ENCODE measurements around the gene TALDO1. TPM values are rescaled to one million over a fixed set of nuclear protein-coding genes. Genes with fewer than 3 reads are reported as not detected.

Gene TALDO1
- total and polyA plus RNA-seq, 7 experiments from 2014 or later: 61.4 to 272 (median 179) TPM

DNA sequence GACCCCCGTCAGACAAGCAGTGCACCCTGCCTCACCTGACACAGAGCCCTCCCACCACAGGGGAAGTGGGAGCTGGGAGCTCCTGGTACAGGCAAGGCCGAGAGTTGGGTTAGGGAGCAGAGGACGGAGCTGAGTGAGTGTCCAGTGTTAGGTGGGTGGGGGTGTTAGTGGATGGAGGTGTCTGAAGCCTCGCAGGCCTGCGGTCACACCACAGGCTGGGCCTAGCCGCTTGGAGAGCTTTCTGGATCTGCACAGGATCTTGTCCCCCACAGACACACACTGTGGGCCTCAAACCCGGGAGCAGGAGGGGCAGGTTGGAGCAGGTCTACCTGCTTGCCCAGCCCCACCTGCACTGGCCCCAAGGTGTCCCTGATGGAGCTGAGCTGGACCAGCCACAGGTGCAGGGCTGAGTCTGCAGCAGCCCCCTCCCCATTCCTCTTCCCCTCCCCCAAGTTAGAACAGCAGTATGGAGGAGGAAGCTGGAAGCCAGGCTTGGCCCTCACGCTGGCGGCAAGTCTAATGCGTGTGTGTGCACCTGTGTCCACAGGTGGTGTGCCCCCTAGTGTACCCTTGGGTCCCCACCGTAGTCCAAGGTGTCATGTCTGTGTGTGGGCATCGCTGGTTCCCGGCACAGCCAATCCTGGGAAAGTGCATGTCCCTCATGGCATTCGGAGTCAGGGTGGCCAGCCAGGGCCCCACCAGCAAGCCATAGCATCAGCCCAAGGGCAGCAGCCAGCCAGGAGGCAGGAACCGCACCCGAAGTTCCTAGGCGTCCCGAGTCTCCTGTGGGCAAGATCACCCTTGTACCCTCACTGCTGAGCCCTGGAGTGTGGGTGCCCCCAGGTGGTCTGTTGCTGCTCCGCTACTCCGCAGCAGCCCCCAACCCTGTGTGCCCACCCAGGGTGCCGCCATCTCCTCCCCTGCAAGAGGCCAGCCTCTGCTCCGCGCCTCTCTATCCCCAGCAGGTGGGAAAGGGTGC lies 32.0 kb downstream of the TALDO1 start:
- ATAC-seq: no peak
- Mint-ChIP-seq H3K4me3 (peak overlapping the region; percentile 9 to 91 (median 50)), H3K27ac (peak overlapping the region in 3 of 9 donors; percentile 33 to 37 (median 33)), H3K4me1 (peaks cover 11 to 32% (median 22%) of the 10 kb centered on the region in 7 donors), H3K36me3 (no peaks in the 10 kb centered on the region), H3K27me3 (no peaks in the 10 kb centered on the region), H3K9me3 (no peaks in the 10 kb centered on the region)
- Histone ChIP-seq H3K27me3 (ENCODE audit: control insufficient read depth in 2 of 2, insufficient read depth in 2 of 2, low read length in 2 of 2) (no peaks in the 10 kb centered on the region), H3K4me3 (ENCODE audit: low read length) (no peak overlapping the region), H3K9me3 (ENCODE audit: control insufficient read depth in 2 of 3, low read length in 3 of 3) (no peaks in the 10 kb centered on the region), H3K27ac (ENCODE audit: low read depth, low read length) (no peak overlapping the region), H3K4me1 (ENCODE audit: control insufficient read depth in 2 of 2, insufficient read depth in 2 of 2, low read length in 2 of 2) (peaks cover 12 to 14% of the 10 kb centered on the region in 2 donors), H3K36me3 (ENCODE audit: control insufficient read depth in 2 of 3, insufficient read depth in 3 of 3, low read length in 3 of 3) (peaks cover 0 to 4% (median 0%) of the 10 kb centered on the region in 3 experiments)
- POLR2A ChIA-PET: interaction anchor here (0.7 to 3.0 kb wide), 4 partner anchors 11 to 141 kb away, joined by 3 to 18 read pairs (median 4); partner anchors contain the start of gene CEND1
- no peak for DNase-seq
- intact Hi-C loops (cut with micrococcal nuclease): no loop called here
- CTCF ChIA-PET: interaction anchor here (0.6 kb wide), 1 partner anchor 39 kb away, joined by 4 read pairs; no protein-coding TSS in a partner anchor

DNA sequence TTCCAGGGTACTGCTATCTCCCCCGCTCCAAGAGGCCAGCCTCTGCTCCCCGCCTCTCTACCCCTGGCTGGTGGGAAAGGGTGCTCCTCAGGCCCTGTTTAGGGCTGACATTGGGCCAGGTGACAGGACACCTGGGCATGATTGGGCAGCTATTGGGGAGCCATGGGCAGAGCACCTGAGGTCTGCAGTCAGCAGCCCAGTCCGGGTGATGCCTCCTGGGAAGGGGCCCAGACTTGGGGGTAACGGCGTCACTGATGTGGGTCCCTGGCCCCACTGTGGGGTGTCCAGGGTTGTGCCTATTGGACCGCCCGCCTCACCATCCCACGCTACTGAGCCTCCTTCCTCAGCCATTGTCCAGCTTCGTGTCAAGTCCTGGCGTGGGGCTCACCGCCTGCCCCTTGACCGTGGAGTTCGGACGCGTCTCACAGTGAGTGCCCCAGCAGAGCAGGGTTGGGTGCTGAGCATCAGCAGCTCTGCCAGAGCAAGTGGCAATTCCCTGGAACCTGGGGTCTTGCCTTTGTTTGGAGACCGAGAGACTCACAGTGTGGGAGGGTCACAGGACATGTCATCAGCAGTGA lies 32.8 kb downstream of the TALDO1 start:
- peaks cover 12 to 14% of the 10 kb centered on the region in 2 donors for H3K4me1 ChIP-seq (ENCODE audit: control insufficient read depth in 2 of 2, insufficient read depth in 2 of 2, low read length in 2 of 2)
- H3K4me1 Mint-ChIP-seq: peaks cover 11 to 28% (median 22%) of the 10 kb centered on the region in 7 donors
- H3K27me3 ChIP-seq (ENCODE audit: control insufficient read depth in 2 of 2, insufficient read depth in 2 of 2, low read length in 2 of 2): no peaks in the 10 kb centered on the region
- ATAC-seq (no peak), DNase-seq (no peak)
- H3K36me3 ChIP-seq (ENCODE audit: control insufficient read depth in 2 of 3, insufficient read depth in 3 of 3, low read length in 3 of 3): peaks cover 0 to 4% (median 0%) of the 10 kb centered on the region in 3 experiments
- H3K9me3 ChIP-seq (ENCODE audit: control insufficient read depth in 2 of 3, low read length in 3 of 3): no peaks in the 10 kb centered on the region
- no peak overlapping the region for H3K27ac ChIP-seq (ENCODE audit: low read depth, low read length)
- peak overlapping the region in 1 of 9 donors; percentile 20 for H3K27ac Mint-ChIP-seq
- H3K9me3 Mint-ChIP-seq: no peaks in the 10 kb centered on the region
- H3K4me3 Mint-ChIP-seq: peak overlapping the region in 5 of 10 donors; percentile 23 to 73 (median 51)
- CTCF ChIA-PET: no interaction called here
- H3K27me3 Mint-ChIP-seq: no peaks in the 10 kb centered on the region
- intact Hi-C loops (cut with micrococcal nuclease): no loop called here
- POLR2A ChIA-PET: interaction anchor here (1.4 to 3.0 kb wide), 2 partner anchors 11 to 16 kb away, joined by 3 to 18 read pairs; no protein-coding TSS in a partner anchor
- H3K4me3 ChIP-seq (ENCODE audit: low read length): no peak overlapping the region
- H3K36me3 Mint-ChIP-seq: no peaks in the 10 kb centered on the region

DNA sequence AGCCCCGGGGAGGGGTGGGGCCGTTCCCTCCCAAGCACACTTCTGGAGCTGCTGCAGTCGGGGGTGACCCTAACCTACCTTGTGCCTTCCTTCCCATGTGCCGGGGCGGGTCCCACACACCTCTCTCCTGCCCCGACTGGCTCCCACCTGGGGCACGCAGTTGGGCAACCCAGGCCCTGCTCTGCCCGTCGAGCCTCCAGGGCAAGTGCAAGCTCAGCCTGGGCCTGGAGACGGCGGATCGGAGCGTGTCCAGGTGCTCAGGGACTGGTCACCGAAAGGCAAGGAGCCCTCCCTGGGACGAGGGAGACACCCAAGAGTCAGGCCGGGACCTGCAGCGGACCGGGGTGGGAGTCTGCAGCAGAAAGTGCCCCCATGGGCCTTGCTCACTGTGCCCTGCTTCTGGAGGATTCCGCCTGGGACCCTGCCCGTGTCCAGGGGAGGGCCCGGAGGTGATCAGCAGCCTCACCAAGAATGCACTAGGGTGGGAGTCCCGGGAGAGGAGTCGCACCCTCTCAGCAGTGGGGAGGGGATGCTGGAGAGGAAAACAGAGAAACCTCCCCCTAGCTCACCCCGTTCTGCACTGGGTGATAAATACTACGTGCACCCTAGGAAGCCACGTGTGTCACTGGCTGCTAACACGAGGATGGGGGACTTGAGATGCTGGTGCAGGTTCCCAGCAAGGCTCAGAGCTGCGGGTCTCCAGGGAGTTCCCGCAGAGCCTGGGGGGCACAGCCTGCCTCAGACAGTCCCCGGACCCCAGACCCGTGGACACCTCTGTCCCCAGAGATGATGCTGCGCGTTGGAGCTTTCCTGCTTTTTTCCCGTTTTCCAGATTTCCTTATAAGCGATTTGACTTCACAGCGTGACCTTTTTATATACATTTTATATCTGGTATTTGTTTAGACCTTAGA lies 35.3 kb downstream of the TALDO1 start:
- ATAC-seq (no peak), DNase-seq (no peak)
- ChIA-PET CTCF (no interaction called here), POLR2A (interaction anchor here (0.9 kb wide), 1 partner anchor 13 kb away, joined by 3 read pairs; no protein-coding TSS in a partner anchor)
- H3K27me3 Mint-ChIP-seq: no peaks in the 10 kb centered on the region
- Histone ChIP-seq H3K36me3 (ENCODE audit: control insufficient read depth in 2 of 3, insufficient read depth in 3 of 3, low read length in 3 of 3) (peaks cover 0 to 4% (median 0%) of the 10 kb centered on the region in 3 experiments), H3K27ac (ENCODE audit: low read depth, low read length) (no peak overlapping the region), H3K9me3 (ENCODE audit: control insufficient read depth in 2 of 3, low read length in 3 of 3) (no peaks in the 10 kb centered on the region), H3K4me1 (ENCODE audit: control insufficient read depth in 2 of 2, insufficient read depth in 2 of 2, low read length in 2 of 2) (peaks cover 4 to 5% of the 10 kb centered on the region in 2 donors), H3K27me3 (ENCODE audit: control insufficient read depth in 2 of 2, insufficient read depth in 2 of 2, low read length in 2 of 2) (no peaks in the 10 kb centered on the region), H3K4me3 (ENCODE audit: low read length) (no peak overlapping the region)
- peaks cover 4 to 18% (median 11%) of the 10 kb centered on the region in 7 donors for H3K4me1 Mint-ChIP-seq
- no peaks in the 10 kb centered on the region for H3K9me3 Mint-ChIP-seq
- intact Hi-C loops (cut with micrococcal nuclease): no loop called here
- no peak overlapping the region for H3K27ac Mint-ChIP-seq
- H3K36me3 Mint-ChIP-seq: no peaks in the 10 kb centered on the region
- H3K4me3 Mint-ChIP-seq: no peak overlapping the region

DNA sequence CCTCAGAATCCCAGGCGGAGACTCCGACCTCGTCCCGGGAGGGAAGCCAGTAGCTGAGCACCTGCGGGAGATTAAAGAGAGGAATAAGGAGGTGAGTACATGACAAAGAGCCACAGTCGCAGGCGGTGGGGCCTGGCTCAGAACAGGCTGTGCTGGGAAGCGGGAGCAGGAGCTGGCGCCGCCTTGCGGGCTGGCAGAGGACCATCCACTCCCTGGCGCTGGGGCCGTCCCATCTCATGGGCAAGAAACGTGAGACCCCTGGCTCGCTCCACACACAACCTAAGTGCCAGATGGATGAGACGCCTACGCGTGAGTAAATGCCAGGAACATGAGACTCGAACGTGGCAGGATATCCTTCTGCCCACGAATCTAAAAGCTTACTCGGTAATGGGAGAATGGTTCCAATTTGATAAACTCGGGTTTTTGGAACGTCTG lies 36.3 kb downstream of the TALDO1 start:
- DNase-seq (peak in 1 of 9 donors; percentile 33), ATAC-seq (peak; percentile 76)
- Mint-ChIP-seq H3K4me3 (no peak overlapping the region), H3K27ac (no peak overlapping the region), H3K4me1 (peaks cover 4 to 21% (median 13%) of the 10 kb centered on the region in 7 donors), H3K27me3 (no peaks in the 10 kb centered on the region), H3K9me3 (no peaks in the 10 kb centered on the region), H3K36me3 (no peaks in the 10 kb centered on the region)
- H3K36me3 ChIP-seq (ENCODE audit: control insufficient read depth in 2 of 3, insufficient read depth in 3 of 3, low read length in 3 of 3): peaks cover 0 to 4% (median 0%) of the 10 kb centered on the region in 3 experiments
- CTCF ChIA-PET: no interaction called here
- no peaks in the 10 kb centered on the region for H3K27me3 ChIP-seq (ENCODE audit: control insufficient read depth in 2 of 2, insufficient read depth in 2 of 2, low read length in 2 of 2)
- POLR2A ChIA-PET: no interaction called here
- H3K9me3 ChIP-seq (ENCODE audit: control insufficient read depth in 2 of 3, low read length in 3 of 3): no peaks in the 10 kb centered on the region
- intact Hi-C loops (cut with micrococcal nuclease): no loop called here
- no peak overlapping the region for H3K4me3 ChIP-seq (ENCODE audit: low read length)
- no peaks in the 10 kb centered on the region for H3K4me1 ChIP-seq (ENCODE audit: control insufficient read depth in 2 of 2, insufficient read depth in 2 of 2, low read length in 2 of 2)
- H3K27ac ChIP-seq (ENCODE audit: low read depth, low read length): no peak overlapping the region

DNA sequence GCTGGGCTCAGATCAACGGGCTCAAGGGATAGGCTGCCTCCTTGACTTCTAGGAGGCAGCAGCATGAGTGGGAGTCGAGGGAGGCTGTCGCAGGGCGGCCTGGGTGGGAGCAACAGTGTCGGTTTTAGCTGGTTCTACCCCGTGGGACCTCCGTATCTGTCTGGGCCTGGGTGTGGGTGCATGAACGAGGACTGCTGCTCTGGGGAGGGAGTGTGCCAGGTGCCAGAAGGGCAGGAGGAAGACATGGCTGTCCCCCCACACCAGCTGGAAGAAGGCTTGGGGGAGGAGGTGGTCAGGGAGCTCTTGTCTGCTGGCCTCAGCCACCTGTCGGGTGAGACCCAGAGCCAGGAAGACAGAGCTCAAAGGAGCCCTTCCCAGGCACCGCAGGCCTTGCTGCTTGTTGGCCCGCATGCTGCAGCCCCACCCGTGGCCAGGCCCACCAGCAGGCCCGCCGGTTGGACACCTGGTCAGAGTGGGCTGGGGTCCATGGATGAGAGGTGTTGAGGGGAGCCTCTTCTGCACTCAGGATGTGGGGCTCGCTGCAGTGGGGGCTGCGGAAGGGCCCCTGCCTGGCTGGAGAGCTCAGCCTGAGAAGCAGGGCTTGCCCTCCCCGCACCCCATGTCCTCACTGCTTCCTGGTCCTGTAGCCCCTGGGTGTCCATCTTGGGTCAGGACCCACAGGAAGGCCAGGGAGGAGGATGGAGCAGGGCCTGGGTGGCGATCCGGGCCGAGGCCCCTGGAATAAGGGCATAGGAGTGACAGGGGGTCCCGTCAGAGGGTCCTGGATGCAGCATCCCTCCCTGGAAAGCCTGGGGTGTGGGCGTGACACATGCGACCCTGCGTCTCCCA lies 39.2 kb downstream of the TALDO1 start:
- Mint-ChIP-seq H3K9me3 (no peaks in the 10 kb centered on the region), H3K27me3 (no peaks in the 10 kb centered on the region), H3K4me3 (no peak overlapping the region), H3K36me3 (peaks cover 0 to 5% (median 0%) of the 10 kb centered on the region in 5 donors), H3K27ac (no peak overlapping the region), H3K4me1 (peaks cover 0 to 14% (median 2%) of the 10 kb centered on the region in 7 donors)
- H3K27me3 ChIP-seq (ENCODE audit: control insufficient read depth in 2 of 2, insufficient read depth in 2 of 2, low read length in 2 of 2): no peaks in the 10 kb centered on the region
- H3K4me3 ChIP-seq (ENCODE audit: low read length): no peak overlapping the region
- no peaks in the 10 kb centered on the region for H3K4me1 ChIP-seq (ENCODE audit: control insufficient read depth in 2 of 2, insufficient read depth in 2 of 2, low read length in 2 of 2)
- no peak overlapping the region for H3K27ac ChIP-seq (ENCODE audit: low read depth, low read length)
- no peak for ATAC-seq
- CTCF ChIA-PET: no interaction called here
- peak in 1 of 9 donors; percentile 8 for DNase-seq
- peaks cover 0 to 9% (median 0%) of the 10 kb centered on the region in 3 experiments for H3K36me3 ChIP-seq (ENCODE audit: control insufficient read depth in 2 of 3, insufficient read depth in 3 of 3, low read length in 3 of 3)
- no peaks in the 10 kb centered on the region for H3K9me3 ChIP-seq (ENCODE audit: control insufficient read depth in 2 of 3, low read length in 3 of 3)
- intact Hi-C loops (cut with micrococcal nuclease): no loop called here
- POLR2A ChIA-PET: interaction anchor here (1.8 kb wide), 1 partner anchor 10 kb away, joined by 7 read pairs; no protein-coding TSS in a partner anchor

Measured in naive thymus-derived CD4-positive, alpha-beta T cell (primary cell).